NOMO-1 treated with dmso at 0.1 percent for 144 hours (cell line): ENCODE results near the gene PARP9.

ENCODE experiments used
- DNase-seq: peaks from one replicate; lab custom pipeline; 2025; ENCODE audit not compliant: unreplicated experiment; lab: John Stamatoyannopoulos, UW

The PARP9 gene

DNA sequence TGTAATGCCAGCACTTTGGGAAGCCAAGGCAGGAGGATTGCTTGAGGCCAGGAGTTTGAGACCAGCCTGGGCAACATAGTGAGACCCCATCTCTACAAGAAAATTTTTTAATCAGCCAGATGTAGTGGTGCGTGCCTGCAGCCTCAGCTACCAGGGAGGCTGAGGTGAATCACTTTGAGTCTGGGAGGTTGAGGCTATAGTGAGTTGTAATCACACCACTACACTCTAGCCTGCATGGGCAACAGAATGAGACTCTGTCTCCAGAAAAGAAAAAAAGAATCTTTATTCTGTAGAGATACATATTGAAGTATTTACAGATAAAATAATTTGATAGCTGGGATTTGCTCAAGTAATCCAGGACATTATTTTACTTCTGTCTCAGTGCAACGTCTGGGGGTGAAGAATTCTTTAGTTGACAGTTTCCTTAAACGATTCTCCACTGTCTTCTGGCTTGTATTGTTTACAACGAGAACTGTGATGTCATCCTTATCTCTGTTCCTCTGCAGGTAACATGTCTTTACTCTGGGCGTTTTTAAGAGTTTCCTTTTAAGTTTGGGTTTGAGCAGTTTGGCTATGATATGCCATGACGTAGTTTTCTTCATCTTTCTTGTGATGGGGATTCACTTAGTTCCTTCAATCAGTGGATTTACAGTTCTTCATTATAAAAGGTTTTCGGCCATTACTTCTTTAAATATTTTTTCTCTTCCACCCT is 75.7 kb downstream of the PARP9 start:
- DNase-seq = no peak

DNA sequence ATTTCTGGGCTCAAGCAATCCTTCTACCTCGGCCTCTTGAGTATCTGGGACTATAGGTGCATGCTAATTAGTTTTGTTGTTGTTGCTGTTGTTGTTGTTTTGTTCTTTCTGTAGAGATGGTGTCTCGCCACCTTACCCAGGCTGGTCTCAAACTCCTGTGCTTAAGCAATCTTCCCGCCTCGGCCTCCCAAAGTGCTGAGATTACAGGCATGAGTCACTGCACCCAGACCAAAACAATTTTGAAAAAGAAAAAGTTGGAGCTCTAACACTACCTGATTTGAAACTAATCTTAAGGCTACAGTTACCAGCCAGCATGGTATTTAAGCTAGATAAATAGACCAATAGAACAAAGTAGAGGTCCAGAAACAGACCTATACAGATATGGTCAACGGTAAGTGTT is 79.1 kb downstream of the PARP9 start:
- DNase-seq = no peak

DNA sequence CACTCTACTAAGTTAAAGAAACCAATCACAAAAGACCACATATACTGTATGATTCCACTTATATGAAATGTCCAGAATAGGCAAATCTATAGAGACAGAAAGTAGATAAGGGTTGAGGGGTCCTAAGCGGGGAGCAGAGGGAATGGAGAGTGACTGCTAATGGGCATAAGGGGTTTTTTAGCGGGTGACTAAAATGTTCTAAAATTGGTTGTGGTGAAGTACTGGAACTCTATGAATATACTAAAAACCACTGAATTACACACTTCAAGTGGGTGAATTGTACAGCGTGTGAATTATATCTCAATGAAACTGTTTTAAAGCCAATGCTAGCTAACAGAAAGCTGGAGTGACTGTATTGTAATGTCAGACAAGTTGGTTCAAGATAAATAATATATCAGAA is 82.7 kb downstream of the PARP9 start:
- no peak for DNase-seq
